Fibroblast of upper back skin (primary cell): Measurements from ENCODE around the gene TSC1.

Experiments used
- DNase-seq: peaks from one replicate; pipeline ENCODE4 v3.0.0-alpha.2; 2013

TSC1 gene

DNA sequence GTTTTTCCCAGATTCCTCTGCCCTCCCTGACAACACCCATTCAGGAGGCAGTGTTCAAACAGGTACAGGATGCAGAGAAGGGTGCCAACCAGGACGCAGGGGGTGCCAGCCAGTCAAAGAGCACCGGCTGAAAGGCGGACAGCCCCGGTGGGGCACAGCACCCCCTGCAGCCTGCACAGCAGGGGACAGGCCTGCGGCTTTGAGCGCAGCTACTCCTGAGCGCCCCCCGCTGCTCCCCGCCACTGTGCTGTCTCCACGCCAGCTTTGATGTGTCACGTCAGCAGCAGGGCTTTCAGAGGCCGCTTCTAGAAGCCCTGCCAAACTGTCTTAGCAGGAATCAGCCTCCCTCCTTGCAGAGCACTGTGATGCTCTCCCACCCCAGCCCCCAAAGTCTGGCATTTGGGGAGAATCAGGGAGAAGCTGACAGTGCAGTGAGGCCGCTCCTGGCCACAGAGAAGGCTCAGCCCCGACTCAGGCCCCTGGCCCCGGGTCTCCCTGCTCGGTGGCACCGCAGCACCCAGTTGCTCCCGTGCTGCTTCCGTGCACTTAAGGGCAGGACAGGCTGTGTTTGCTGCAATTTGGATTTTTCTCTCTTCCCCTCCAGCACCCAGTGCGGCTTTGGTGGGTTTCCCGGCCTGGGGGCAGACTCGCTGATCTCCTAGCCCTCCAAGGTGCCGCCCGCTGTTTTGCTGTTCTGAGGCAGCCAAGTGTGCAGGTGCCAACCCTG lies 86.6 kb downstream of the TSC1 start:
- peak; percentile 79 for DNase-seq

DNA sequence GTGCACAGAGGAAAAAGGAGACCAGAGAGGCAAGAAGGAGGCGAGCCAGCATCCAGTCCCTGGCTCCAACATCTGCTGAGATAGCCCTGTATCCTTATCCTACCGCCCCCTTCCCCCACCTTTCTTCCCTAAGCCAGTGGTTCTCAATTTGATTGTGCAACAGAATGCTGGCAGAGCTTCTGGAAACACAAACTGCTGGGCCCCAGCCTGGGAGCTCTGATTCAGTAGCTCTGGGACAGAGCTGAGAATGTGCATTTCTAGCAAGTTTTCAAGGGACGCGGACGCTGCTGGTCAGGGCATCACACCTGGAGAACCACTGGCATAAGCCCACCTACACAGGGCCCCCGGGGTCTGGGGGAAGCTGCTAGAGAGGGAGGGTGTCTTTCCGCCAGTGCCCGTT lies 87.4 kb downstream of the TSC1 start:
- peak; percentile 87 for DNase-seq

DNA sequence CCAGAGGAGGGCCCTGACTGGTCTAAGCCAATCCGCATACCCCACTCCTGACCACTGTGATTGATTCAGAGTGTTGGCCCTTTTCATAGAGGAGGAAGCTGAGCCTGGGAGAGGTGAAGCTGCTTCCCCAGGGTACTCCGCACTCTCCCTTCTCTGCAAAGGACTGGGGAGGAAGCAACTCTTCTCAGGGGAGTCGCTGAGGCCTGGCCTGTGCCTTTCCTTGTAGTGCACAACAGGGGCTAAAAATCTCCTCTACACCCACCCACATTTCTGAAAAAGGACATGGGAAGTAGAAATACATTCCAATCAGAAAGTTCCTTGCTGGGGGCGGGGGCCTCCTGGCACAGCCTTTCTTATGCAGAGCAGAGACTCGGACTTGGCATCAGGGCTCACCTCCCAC lies 88.5 kb downstream of the TSC1 start:
- DNase-seq, result no peak

DNA sequence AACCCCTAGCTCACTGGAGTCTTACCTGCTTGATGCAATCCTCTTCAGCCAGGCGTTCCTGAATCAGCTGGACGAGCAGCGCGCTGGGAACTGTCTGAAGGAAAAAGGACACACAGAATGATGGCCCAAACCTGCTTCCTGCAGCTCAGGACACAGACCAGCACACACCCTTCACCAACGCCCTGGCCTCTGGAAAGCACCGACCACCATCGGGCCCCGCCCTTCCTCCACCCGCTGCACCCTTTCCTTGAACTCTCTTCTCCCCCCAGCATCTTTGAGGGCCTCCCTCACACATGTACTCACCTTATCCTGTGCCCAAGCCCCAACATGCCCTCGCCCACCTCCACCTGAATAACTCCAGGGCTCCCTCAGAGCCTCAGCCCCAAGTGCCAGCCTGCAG lies 89.6 kb downstream of the TSC1 start:
- no peak for DNase-seq

DNA sequence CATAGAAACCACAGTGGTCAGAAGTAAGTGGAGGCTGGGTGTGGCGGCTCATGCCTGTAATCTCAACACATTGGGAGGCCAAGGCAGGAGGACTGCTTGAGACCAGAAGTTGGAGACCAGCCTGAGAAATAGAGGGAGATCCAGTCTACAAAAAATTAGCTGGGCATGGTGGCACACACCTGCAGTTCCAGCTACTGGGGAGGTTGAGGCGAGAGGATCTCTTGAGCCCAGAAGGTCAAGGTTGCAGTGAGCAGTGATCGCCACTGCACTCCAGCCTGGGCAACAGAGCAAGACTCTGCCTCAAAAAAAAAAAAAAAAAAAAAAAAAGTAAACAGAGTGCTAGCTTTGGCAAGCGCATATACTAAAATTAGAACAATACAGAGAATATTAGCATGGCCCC lies 90.9 kb downstream of the TSC1 start:
- no peak for DNase-seq

DNA sequence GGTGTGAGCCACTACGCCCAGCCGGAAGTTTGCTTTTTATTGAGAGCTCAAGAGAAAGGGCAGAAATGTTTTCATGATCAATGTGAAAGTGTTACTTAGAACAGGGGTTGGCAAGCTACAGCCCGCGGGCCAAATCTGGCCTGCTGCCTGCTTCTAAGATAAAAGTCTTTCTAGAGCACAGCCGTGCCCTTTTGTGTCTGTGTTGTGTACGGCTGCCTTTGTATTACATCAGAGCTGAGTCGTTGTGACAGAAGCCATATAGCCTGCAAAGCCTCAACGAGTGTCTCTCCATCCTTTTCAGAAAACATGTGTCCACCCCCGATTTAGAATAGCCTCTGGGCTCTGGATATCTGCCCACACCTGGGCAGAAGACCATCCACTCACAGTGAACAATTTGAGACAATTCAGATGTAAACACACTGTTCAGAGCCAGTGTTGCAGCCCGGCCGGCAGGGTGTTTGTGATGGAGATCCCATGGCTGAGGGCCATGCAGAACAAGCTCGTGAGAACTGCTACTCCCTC lies 95.2 kb downstream of the TSC1 start:
- no peak for DNase-seq

DNA sequence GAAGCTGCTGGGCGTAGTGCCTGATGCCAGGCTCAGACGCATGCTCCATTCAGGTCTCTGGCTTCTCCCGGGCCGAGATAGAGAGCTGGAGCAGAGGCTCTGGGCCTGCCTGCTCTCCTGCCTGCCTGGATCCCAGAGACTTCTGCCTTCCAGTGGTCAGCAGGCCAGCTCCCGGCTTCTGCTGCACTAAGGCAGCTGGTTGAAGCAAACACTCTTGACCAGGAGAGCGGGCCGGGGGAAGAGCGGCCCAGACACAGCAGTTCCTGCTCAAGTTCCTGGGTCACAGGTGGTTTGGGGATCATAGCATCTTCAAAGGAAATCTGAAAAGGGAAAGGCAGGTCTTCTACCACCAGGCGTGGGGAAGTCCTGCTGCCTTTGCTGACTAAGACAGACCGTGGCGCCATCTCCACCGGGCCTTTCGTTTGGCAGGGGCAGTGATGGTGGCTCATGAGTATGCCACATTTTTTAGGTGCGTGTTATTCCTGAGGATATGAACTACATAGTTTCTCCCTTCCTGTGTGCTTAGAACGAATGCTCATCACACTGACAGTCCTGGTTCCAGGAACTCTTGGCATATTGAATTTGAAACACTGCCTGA lies 97.4 kb downstream of the TSC1 start:
- DNase-seq, result no peak

DNA sequence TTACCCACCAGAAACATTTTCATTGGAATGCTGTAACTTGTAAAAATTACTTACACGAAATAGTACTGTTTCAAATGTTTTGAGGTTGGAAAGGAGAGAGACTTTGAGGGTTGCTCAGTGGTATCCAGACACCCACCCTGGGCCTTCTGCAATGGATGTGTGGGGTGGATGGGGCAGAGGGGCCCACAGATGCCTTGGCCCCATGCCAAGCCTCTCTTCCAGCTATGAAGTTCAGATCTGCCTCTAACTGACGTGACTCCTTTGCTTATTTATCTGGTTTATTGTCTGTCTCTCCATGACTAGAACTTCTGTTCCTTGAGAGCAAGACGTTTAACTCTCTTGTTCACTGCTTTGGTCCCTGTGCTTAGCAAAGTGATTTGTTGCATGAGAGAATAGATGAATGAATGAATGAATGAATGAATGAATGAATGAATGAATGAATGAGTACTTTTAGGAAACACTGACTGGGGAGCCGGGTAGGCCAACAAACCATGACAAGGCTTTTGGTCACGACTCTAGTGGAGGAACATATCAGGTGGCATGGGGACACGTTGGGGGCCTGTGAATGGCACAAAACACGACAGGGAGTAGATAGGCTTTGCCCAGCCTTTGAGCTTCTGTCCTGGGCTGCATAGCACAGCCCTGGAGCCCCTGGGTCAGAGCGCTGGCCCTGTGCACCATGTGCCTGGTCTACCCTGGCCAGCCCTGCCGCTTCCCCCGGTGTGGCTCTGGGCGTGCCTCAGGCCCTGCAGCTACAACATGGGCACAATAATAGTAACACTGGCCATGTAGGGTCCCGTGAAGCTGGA lies 98.1 kb downstream of the TSC1 start:
- no peak for DNase-seq

DNA sequence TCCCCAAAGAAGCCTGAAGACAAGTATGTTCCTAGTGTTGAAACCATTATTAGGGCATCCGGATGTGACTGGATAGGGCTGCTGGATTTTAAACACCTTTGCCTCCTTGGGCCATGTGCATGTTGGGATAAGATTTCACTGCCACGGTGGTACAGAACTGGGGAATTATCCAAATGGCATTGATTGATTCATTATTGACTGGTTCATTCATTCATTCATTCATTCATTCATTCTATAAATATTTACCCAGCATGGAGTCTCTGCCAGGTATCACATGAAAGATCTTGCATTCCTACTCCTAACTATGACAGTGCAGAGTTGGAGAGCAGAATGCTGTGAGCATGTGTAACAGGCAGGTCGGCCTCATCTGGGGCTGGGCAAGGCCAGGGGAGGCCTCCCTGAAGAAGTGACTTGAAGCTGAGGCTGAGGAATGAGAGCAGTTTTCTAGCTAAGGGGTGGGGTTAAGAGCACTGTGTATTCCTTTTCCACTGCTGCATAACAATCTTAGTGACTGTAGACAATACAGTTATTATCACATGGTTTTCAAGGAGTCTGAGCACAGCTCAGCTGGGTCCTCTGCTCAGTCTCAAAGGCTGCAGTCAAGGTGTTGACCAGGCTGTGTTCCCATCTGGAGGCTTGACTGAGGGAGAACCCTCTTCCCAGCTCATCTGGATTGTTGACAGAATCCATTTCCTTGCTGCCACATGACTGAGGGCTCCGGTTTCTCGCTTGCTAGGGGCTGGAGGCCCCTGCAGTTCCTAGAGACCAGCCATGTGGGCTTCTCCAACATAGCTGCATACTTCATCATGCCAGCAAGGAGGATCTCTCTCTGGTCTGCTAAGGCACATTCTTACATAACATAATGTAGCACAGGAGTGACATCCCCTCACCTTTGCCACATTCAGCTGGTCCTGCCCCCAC lies 102.0 kb downstream of the TSC1 start:
- no peak for DNase-seq
